Activated CD8-positive, alpha-beta memory T cell treated with anti-CD3 and anti-CD28 coated beads, Interleukin-2, amount 50 U/mL, for 24 hours (primary cell): ENCODE data around the gene CCDC197.

Experiments
- DNase-seq: peaks from one replicate; pipeline ENCODE4 v3.0.0-alpha.2; 2020; ENCODE audit errors: extremely low read depth

CCDC197 gene

DNA sequence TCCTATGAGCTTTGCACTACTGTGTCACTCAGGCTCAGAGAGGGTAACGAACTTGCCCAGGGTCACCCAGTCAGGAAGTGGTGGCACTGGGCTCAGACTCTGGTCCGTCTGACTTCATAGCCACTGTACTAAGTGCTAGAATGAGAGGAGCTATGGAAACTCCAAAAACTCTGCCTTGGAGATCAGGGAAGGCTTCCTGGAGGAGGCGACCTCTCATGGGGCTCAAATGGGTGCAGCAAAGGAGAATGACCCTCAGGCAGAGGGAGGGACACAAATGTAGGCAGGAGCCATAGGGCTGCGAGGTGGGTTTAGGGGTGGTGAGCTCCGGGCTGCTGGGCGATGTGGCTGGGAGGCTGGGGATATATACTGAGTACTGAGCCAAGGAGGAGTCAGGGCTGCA is 3.2 kb downstream of the CCDC197 start:
- DNase-seq: no peak

DNA sequence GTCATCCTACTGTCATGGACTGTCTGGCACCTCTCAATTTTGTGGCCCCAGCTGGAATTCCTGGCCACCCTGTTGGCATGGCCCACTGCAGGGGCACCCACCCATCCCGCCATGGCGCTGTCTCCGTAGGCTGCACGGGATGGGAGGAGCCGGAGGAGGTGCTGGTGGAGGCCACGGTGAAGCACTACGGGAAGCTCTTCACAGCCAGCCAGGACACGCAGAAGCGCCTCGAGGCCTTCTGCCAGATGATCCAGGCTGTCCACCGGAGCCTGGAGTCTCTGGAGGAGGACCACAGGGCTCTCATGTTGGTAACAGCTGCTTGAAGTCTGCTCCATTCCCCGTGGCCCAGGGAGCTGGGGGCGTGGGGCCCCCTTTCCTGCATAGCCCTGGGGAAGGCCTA is 3.9 kb downstream of the CCDC197 start:
- no peak for DNase-seq

DNA sequence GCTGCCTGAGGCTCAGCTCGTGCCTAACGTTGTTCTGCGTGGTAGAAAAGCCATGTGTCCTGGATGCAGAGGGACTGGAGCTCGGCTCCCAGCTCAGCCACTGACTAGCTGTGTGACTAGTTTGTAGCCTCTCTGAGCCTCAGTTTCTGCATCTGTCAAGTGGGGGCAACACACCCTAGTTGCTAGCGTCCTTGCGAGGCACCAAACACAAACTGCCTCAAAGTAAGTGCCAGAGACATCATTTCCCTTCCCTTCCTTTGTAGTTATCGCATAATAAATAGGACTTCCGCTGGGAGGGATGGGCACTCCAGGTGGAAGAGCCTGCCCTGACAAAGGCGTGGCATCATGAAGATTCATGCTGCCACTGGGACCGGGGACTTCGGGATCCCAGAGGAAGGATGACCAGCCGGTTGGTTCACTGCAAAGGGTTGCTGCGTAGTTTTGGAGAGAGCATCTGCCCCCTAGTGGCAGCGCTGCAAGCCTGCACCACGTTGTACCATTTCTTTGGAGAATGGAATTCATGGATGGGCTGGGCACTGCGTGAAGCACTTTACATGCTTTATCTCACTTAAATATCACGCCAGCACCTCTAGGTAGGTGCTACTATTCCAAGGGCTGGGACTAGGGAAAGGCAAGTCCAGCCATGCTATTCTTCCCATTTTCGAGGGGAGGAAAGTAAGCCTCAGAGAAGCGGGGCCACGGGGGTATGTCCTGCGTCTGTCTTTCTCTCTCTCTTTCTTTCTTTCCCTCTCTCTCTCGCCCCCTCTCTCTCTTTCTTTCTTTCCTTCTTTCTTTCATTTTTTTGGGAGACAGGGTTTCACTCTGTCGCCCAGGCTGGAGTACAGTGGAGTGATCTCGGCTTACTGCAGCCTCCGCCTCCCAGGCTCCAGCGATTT is 4.6 kb downstream of the CCDC197 start:
- no peak for DNase-seq

DNA sequence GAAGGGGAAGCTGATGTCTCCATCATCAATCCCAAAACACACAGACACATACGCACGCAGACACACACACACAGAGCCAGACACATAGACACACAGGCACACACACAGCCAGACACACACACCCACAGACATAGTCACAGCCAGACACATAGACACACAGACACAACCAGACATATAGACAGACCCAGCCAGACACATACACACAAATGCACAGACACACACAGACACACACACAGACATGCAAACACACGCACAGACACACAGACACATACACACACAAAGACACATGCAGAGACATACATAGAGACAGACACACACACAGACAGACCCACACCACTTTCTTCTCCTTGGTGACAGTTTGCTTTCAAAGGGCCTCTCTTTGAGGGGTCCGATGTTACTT is 6.3 kb downstream of the CCDC197 start:
- no peak for DNase-seq

DNA sequence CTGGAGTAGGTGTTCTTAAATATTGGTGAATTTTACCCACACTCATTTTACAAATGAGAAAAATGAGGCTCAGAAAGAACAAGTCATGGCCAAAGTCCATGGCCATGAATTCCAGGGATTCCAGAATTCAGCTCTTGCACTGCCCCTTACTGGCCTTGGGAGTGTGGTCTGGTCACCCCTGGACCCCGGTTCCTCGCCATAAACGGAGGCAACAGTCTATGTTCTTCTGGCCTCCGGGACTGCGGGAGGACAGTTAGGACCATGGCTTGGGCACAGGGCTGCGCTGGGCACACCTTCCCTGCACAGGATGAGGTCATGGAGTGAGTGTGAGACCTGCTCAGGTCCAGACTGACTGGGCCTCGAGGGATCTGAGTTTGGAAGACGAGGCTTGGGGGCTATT is 6.9 kb downstream of the CCDC197 start:
- no peak for DNase-seq

DNA sequence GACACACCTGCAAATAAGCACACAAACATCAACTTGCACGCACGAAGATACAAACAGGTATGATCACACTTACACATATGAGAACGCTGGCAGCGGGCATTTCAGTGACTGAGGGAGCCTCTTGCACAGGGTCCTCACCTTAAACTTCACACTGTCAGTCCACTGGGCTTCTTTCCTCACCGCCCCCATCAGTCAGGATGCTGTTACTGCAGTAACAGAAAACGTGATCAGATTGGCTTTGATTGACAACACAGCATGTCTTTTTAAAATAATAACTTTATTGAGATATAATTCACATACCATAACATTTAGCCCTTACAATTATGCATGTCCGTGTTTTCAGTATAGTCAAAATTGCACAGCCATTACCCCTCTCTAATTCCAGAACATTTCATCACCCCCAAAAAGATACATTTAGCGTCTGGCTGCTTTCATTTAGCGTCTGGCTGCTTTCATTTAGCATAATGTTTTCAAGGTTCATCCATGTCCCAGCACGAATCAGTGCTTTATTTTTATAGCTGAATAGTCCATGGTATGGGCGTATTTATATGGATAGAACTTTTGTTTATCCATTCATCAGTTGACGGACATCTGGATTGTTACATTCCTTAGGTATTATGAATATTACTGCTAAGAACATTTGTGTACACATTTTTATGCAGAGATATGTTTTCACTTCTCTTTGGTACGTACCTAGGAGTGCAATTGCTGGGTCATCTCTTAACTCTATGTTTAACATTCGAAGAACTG is 8.4 kb downstream of the CCDC197 start:
- DNase-seq: no peak

DNA sequence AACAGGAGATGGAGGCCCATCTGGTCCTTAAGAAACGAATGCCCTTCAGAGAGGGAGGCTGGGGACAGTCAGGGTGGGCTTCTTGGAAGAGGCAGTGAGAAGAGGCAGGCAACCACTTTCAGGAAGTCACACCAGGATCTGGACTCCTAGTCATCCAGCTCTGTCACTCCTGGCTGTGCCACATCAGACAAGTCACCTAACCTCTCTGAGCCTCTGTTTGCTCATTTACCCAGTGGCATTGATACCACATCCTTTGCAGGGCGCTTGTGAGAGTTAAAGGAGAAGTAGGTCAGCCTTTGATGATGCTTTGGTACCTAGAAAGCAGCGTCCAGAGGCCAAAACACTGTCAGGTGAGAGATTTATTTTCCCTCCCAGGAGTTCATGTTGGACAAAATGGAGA is 11.1 kb downstream of the CCDC197 start:
- no peak for DNase-seq

DNA sequence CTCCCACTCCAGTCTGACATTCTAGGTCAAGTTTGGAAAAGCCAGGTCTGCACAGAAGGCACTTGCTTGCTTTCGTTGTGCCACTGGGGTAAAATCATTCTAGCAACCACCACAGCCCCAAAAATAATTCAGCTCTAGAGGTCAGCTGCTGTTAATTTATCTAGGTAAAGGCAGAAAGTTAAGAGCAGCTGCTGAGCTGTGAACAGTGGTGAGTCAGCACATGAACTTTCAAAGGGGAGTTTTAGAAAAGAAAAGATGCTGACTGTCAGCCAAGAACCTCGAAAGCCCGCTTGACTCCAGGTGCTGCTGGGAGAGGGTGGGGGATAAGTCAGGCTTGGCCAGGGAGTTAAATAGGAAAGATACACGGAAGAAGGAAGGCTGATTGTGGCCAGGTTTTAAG is 12.7 kb downstream of the CCDC197 start:
- DNase-seq: no peak

DNA sequence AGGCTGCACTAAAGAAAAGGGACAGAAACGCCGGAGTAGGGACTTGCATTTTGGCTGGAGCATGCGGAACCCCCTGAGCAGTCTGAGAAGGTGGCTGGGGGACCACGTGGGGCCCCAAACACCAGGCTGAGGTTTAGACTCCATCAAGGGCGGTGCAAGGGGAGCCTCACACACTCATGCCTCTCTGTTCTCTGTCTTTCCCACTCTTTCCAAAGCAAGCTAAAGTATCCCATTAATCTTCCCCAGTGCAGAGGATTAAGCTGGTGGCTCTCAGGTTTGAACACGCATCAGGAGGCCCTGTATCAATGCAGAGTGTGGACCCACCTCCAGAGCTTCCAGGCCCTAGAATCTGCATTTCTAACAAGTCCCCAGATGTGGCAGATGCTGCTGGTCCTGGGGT is 13.5 kb downstream of the CCDC197 start:
- no peak for DNase-seq

DNA sequence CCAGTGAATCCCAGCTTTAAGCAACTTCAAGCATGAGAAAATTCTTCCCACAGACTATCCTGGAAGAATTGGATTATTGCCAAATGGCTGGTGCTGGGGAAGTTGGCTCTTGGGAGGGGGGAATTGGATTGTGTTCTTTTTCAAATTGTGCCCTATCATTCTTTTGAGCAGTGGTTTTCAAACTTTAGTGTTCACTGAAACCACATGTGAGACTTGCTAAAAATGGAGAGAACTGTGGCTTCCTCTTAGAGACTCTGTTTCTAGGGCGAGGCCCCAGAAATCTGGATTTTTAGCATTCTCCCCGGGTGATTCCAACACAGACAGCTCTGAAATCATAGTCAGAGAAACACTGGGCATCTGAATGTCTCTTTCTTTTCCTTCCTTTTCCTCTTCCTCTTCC is 14.7 kb downstream of the CCDC197 start:
- DNase-seq: no peak

DNA sequence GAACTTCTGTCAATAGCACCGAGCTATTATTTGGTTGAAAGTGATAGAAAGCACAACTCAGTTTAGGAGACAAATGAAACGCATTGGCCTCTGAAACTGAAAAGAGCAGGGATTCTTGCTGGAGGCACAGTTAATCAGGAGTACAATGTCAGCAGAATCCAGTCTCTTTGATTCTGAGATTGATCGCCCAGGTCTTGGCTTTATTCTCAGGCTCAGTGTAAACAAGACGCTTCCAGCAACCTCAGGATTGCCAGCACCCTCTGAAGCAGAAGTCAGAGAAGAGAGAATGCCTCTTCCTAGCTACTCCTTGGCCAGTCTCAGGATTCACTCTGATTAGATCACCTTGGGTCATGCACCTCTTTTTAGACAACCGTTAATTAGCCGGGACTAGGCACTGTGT is 17.3 kb downstream of the CCDC197 start:
- no peak for DNase-seq

DNA sequence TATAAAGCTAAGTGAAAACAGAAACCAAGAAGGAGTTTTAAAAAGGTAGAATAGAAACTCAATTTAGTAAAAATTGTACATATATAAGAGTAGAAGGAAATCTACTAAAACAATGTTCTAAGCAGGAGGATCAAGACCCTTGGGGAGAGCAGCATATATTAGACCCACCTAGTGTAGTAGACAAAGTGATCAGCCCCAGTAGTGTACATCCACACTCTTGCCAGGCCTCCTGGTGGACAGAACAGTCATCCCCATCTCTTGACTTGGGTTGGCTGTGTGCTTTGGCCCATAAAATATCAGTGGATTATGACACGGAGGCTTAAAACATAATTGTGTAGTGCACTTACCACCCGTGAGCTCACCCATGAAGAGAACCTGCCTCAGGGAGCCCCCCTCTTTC is 18.1 kb downstream of the CCDC197 start:
- no peak for DNase-seq

DNA sequence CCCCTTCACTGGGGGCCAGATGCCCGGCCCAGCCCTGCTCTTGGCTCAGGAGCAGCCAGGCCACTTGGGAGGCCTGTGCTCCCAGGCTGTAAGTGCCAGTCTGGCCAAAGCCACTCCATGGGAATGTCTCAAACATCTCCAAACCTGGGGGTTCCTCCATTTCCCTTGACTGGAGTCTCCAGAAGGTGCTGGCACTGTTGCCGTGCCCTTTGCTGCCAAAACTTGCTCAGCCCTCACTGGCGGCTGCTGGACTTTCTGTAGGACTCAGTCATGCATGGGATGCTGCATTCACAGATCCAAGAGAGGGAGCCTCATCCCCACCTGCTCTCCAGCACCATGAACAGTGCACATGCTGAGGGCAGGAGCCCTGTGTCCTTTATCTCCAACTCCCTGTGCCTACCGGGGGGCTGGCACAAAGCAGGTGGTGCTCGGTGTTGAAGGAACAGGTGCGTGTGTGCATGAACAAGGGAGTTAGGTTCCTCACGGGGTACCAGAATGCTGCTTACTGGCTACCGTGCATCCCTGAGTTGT is 19.4 kb downstream of the CCDC197 start:
- DNase-seq: no peak

DNA sequence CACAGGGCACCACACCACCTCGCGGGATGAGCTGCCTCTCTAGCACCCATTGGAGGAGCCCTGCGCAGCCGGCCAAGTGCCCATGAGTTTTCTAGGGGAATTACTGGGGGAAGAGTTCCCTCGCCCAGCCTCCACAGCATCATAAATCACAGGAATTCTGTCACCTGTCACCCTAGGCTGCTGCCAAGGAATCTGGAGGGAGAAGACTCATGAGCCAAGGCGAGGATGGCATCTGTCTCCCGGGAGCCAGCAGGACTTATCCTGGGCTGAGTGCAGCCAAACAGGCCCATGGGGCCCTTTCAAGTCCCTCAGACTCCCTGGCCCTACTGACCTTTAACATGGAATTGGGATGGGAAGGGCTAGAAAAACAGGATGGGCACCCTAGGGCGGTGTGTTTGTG is 21.2 kb downstream of the CCDC197 start:
- no peak for DNase-seq

DNA sequence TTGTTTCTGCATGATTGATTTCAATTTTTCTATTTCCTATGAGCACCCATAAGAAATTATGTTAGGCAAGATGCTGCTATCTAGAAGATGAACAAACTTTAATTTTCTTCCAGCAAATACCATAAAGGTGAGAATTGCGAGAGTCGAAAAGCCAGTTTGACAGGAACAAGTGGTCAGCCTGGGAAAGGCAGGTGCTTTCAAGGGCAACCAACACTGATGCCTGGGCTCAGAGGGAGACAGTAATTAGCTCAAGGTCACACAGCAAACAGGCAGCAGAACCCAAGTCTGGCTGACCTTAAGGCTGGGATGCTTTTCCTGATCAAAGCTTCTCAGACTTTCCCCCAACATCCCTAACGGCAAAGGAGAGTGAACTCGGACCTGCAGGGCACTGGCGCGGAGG is 22.2 kb downstream of the CCDC197 start:
- DNase-seq: no peak

DNA sequence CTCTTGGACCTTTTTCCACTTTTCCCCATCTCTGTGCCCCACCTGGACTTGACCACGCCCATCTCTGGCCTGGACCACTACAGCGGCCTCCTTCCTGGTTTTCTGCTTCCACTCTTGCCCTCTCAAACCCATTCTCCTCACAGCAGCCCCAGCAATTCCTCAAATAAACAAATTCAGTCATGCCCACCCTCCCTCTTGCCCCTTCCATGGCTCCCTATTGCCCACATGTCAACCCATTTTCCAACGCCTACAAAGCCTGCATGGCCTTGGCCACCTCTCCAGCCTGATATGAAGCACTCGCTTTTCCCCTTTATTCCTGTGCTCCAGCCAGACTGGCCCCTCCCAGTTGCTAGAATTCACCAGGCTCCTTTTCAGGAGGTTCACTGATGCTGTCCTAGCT is 23.2 kb downstream of the CCDC197 start:
- DNase-seq: no peak

DNA sequence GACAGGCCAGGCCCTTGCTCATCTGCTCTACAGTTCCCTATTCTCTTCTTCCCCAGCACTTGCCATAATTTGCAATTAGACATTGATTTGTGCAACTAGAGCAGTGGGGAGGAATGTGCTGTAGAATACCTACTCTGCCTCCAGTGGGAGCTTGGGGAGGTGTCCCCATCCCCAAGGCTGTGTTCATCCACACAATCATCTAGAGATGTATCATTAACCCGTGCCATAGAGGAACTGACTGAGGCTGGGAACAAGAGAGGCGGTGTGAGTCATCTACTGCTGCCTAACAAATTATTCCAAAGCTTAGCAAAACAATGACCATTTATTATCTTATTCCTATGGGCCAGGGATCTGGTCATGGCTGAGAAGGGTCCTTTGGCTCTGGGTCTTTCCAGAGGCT is 23.9 kb downstream of the CCDC197 start:
- DNase-seq: no peak

DNA sequence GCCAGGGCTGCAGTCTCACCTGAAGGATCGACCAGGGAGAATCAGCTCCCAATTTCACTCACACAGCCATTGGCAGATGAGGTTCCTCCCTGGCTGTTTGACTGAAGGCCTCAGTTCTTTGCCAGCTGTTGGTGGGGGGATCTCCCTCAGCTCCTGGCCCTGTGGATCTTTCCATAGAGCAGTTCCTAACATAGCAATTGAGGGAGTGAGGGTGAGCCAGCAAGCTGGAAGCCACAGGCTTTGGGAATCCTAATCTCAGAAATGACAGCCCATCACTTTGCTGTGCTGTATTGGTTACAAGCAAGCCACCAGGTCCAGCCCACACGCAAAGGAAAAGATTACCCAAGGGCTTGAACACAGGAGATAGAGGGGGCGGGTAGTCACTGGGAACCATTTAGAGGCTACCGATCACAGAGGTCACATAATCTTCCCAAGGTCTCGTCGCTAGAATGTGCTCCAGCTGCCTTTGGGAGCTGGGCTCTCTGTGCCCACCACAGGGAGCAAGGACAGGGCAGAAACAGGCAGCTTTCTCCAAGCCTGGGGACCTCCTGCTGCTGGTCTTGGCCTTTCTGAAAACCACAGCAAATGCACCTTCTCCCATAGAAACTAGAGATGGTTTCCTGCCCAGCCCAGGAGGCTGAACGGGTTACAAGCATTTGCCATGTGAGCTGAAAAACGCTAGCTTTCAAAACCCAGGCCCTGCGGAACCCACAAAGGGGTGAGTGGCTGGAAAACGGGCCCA is 24.5 kb downstream of the CCDC197 start:
- no peak for DNase-seq

DNA sequence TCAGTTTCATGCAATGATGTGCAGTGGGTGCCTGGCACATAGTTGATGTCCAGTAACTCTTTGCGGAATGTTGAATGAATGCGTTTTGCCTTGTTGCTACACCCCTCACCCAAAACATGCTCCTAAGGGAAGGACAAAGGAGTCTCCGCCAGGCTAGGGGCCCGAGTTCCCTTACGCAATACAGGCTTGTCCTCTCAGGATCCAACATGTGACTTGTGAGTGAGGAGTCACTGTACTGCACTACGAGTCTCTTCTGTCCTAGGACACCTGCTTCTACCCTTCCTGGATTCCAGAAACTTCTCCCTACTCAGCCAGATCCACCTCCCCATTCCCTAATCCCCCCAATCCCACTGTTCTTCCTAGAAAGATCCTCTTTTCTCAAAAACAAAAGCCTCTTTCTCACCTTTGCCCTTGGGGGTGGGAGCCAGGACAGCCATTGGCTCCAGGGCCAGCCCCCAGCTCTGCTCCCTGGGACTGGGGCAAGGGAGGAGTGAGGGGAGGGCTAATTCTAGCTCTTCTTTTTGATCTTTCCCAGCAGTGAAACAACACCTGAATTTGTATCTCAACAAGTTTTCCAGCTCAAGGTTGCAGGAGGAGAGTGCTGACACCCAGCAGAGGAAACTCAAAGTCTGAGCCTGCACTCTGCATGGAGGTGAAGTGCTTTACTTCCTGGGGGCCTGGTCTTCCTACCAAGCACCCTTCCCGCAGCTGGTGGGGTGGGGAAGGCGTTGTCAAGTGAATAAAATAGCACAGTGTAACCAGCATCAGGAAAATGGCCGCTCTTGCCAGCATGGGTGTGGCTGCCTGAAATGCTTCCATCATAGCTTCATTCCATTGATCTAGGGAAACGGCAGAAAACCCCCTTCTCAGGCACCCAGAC is 25.7 kb downstream of the CCDC197 start:
- DNase-seq: no peak

DNA sequence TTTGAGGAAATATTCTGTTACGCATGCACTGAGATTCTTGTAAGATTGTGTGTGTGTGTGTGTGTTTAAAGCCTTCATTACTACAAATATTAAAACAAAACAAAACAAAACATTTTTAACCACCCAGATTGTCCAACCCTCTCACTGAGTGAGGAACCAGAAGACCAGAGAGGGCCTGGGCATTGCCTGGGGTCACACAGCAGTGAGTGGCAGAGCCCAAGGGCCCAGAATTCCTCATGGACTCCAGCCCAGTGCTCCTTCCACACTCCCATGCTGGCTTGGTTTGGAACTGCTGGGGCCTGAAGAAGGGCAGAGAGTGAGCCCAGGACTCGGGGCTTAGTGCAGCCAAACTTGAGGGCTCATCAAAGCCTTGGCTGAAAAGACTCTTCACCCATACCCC is 27.4 kb downstream of the CCDC197 start:
- DNase-seq: no peak

DNA sequence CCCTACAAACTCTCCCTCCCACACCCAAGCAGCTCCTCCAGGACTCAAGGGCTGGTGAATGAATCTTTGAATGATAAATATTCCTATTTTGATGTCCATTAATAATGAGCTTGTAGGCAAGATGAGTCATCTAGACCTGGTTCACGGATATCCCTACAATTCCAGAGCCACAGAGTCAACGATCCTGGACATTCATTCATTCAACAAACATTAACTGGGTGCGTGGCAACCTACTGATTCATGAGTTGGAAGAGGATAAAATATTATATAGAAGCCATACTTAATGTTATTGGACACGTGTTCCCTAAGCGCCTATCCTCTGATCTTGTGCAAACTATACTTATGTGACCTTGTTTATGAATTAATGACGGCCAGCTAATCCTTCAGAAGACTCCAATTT is 28.6 kb downstream of the CCDC197 start:
- no peak for DNase-seq
